Nephron progenitor cell (in vitro differentiated cells): ENCODE results near the gene DACH2.
A peak's percentile ranks its signal among the peaks of the same experiment; 100 is the strongest.

Source experiments
- DNase-seq: peaks from one replicate; pipeline ENCODE4 v3.0.0; 2021
- H3K27ac Mint-ChIP-seq: 2 replicates; pipeline ENCODE4 v1.8.0; 2021; ENCODE audit warnings: mild to moderate bottlenecking, moderate library complexity, mixed read lengths
- H3K27me3 Mint-ChIP-seq: 2 replicates; pipeline ENCODE4 v1.8.0; 2021; ENCODE audit warnings: mild to moderate bottlenecking, low read depth, mixed read lengths; ENCODE audit not compliant: poor library complexity
- H3K36me3 Mint-ChIP-seq: 2 replicates; pipeline ENCODE4 v1.8.0; 2021; ENCODE audit warnings: low read depth, mixed read lengths
- H3K4me1 Mint-ChIP-seq: 2 replicates; pipeline ENCODE4 v1.8.0; 2021; ENCODE audit warnings: mixed read lengths
- H3K4me3 Mint-ChIP-seq: 2 replicates; pipeline ENCODE4 v1.8.0; 2021; ENCODE audit warnings: mild to moderate bottlenecking, moderate library complexity, mixed read lengths
- H3K9me3 Mint-ChIP-seq: 2 replicates; pipeline ENCODE4 v1.8.0; 2021; ENCODE audit warnings: mild to moderate bottlenecking, moderate library complexity, mixed read lengths
- CTCF ChIP-seq: fragments of 200-600 bp; sonication (generic); IDR thresholded peaks from 2 replicates; pipeline ENCODE4 v1.5.0; 2021; ENCODE audit warnings: antibody characterized with exemption

DACH2 gene

GRCh38 chrX:86805241-86805640 is 657.0 kb downstream of the DACH2 start:
- no peak overlapping the region for H3K4me3 Mint-ChIP-seq
- no peaks in the 10 kb centered on the region for H3K27me3 Mint-ChIP-seq
- H3K36me3 Mint-ChIP-seq: peaks cover 16% of the 10 kb centered on the region
- no peak overlapping the region for H3K27ac Mint-ChIP-seq
- DNase-seq: no peak
- H3K9me3 Mint-ChIP-seq: peaks cover 20% of the 10 kb centered on the region
- H3K4me1 Mint-ChIP-seq: no peaks in the 10 kb centered on the region
- TF ChIP-seq CTCF: no peak

- H3K9me3 Mint-ChIP-seq: peaks cover 20% of the 10 kb centered on the region
- peak; percentile 41 for TF ChIP-seq CTCF
- H3K27ac Mint-ChIP-seq: no peak overlapping the region
- H3K27me3 Mint-ChIP-seq: no peaks in the 10 kb centered on the region
- DNase-seq: peak; percentile 8
- H3K4me3 Mint-ChIP-seq: no peak overlapping the region
- peaks cover 16% of the 10 kb centered on the region for H3K36me3 Mint-ChIP-seq
- H3K4me1 Mint-ChIP-seq: no peaks in the 10 kb centered on the region
These were observed 658.5 kb downstream of the DACH2 start for GRCh38 chrX:86806786-86807185.

- Mint-ChIP-seq H3K4me1 (no peaks in the 10 kb centered on the region), H3K4me3 (no peak overlapping the region), H3K9me3 (peaks cover 14% of the 10 kb centered on the region), H3K27ac (no peak overlapping the region), H3K27me3 (no peaks in the 10 kb centered on the region), H3K36me3 (peaks cover 10% of the 10 kb centered on the region)
- no peak for DNase-seq
- no peak for TF ChIP-seq CTCF
These were observed 661.4 kb downstream of the DACH2 start for GRCh38 chrX:86809651-86810050.

GRCh38 chrX:86829786-86830185 is 681.5 kb downstream of the DACH2 start:
- H3K36me3 Mint-ChIP-seq: peaks cover 9% of the 10 kb centered on the region
- peaks cover 7% of the 10 kb centered on the region for H3K4me1 Mint-ChIP-seq
- TF ChIP-seq CTCF: no peak
- peak overlapping the region; percentile 26 for H3K27ac Mint-ChIP-seq
- H3K4me3 Mint-ChIP-seq: no peak overlapping the region
- no peaks in the 10 kb centered on the region for H3K27me3 Mint-ChIP-seq
- H3K9me3 Mint-ChIP-seq: peaks cover 8% of the 10 kb centered on the region
- DNase-seq: no peak

- no peak for DNase-seq
- Mint-ChIP-seq H3K27me3 (no peaks in the 10 kb centered on the region), H3K36me3 (peaks cover 4% of the 10 kb centered on the region), H3K4me3 (no peak overlapping the region), H3K9me3 (peaks cover under 1% of the 10 kb centered on the region), H3K4me1 (peaks cover 7% of the 10 kb centered on the region), H3K27ac (no peak overlapping the region)
- TF ChIP-seq CTCF: no peak
These were observed 682.4 kb downstream of the DACH2 start for GRCh38 chrX:86830685-86831084.

- TF ChIP-seq CTCF: no peak
- Mint-ChIP-seq H3K4me3 (no peak overlapping the region), H3K9me3 (peaks cover 5% of the 10 kb centered on the region), H3K27ac (no peak overlapping the region), H3K27me3 (no peaks in the 10 kb centered on the region), H3K36me3 (no peaks in the 10 kb centered on the region), H3K4me1 (no peaks in the 10 kb centered on the region)
- no peak for DNase-seq
These were observed 696.9 kb downstream of the DACH2 start for GRCh38 chrX:86845101-86845500.
